Mononuclear cell (primary cell): ENCODE results near the gene F12. TPM values are rescaled to one million over a fixed set of nuclear protein-coding genes. Genes with fewer than 3 reads are reported as not detected.

Experiments
- H3K27me3 ChIP-seq: 2 replicates; pipeline ENCODE4 v1.6.0; 2011; ENCODE audit warnings: low read length, control low read depth; ENCODE audit not compliant: insufficient read depth
- H3K4me1 ChIP-seq: 2 replicates; pipeline ENCODE4 v1.5.1; 2011; ENCODE audit warnings: mild to moderate bottlenecking, low read length, control low read depth; ENCODE audit not compliant: insufficient read depth
- H3K4me3 ChIP-seq: 2 replicates; pipeline ENCODE4 v1.5.1; 2011; ENCODE audit warnings: mild to moderate bottlenecking, low read length, moderate library complexity
- H3K9me3 ChIP-seq: 2 replicates; pipeline ENCODE4 v1.5.1; 2011; ENCODE audit warnings: low read depth, mild to moderate bottlenecking, control low read depth, low read length
- total RNA-seq: library from RNA; depleted of rRNA; stranded (reverse); fragments of >200 nt; gene quantifications from one replicate; pipeline ENCODE4 v1.2.3, GENCODE V29; 2012

Gene F12
- total RNA-seq, 1 donor = 0.52 TPM

- no peaks in the 10 kb centered on the region for H3K27me3 ChIP-seq
- no peak overlapping the region for H3K4me3 ChIP-seq
- no peaks in the 10 kb centered on the region for H3K9me3 ChIP-seq
- H3K4me1 ChIP-seq = peaks cover 37% of the 10 kb centered on the region
Observed at GRCh38 chr5:177393990-177394389, 15.4 kb downstream of the F12 start.

- Histone ChIP-seq H3K9me3 (no peaks in the 10 kb centered on the region), H3K27me3 (no peaks in the 10 kb centered on the region), H3K4me3 (no peak overlapping the region), H3K4me1 (peaks cover 44% of the 10 kb centered on the region)
Observed at GRCh38 chr5:177393206-177393765, 16.1 kb downstream of the F12 start.

- Histone ChIP-seq H3K27me3 (no peaks in the 10 kb centered on the region), H3K4me1 (peaks cover 48% of the 10 kb centered on the region)
Observed at GRCh38 chr5:177392765-177393164, 16.6 kb downstream of the F12 start.

GRCh38 chr5:177390363-177391300 lies 18.7 kb downstream of the F12 start:
- Histone ChIP-seq H3K27me3 (no peaks in the 10 kb centered on the region), H3K9me3 (no peaks in the 10 kb centered on the region), H3K4me3 (no peak overlapping the region), H3K4me1 (peaks cover 50% of the 10 kb centered on the region)

More at GRCh38 chr5:177392765-177393164, 16.6 kb downstream of the F12 start:
- Histone ChIP-seq H3K9me3 (no peaks in the 10 kb centered on the region), H3K4me3 (no peak overlapping the region)

GRCh38 chr5:177389241-177390169 lies 19.9 kb downstream of the F12 start:
- Histone ChIP-seq H3K4me3 (no peak overlapping the region), H3K4me1 (peaks cover 57% of the 10 kb centered on the region)

GRCh38 chr5:177388521-177389052 lies 20.8 kb downstream of the F12 start:
- no peaks in the 10 kb centered on the region for H3K27me3 ChIP-seq
- no peaks in the 10 kb centered on the region for H3K9me3 ChIP-seq
- peaks cover 51% of the 10 kb centered on the region for H3K4me1 ChIP-seq
- H3K4me3 ChIP-seq = no peak overlapping the region

More at GRCh38 chr5:177389241-177390169, 19.9 kb downstream of the F12 start:
- H3K27me3 ChIP-seq = no peaks in the 10 kb centered on the region
- H3K9me3 ChIP-seq = no peaks in the 10 kb centered on the region

GRCh38 chr5:177387405-177387804 lies 22.0 kb downstream of the F12 start:
- H3K4me3 ChIP-seq = no peak overlapping the region
- H3K4me1 ChIP-seq = peaks cover 40% of the 10 kb centered on the region
- H3K27me3 ChIP-seq = no peaks in the 10 kb centered on the region
- H3K9me3 ChIP-seq = no peaks in the 10 kb centered on the region

- H3K4me1 ChIP-seq = peaks cover 40% of the 10 kb centered on the region
- H3K9me3 ChIP-seq = no peaks in the 10 kb centered on the region
- H3K4me3 ChIP-seq = no peak overlapping the region
- no peaks in the 10 kb centered on the region for H3K27me3 ChIP-seq
Observed at GRCh38 chr5:177386542-177386941, 22.8 kb downstream of the F12 start.

- H3K27me3 ChIP-seq = no peaks in the 10 kb centered on the region
- no peaks in the 10 kb centered on the region for H3K9me3 ChIP-seq
- H3K4me3 ChIP-seq = no peak overlapping the region
- H3K4me1 ChIP-seq = peaks cover 38% of the 10 kb centered on the region
Observed at GRCh38 chr5:177385720-177386119, 23.6 kb downstream of the F12 start.

GRCh38 chr5:177384134-177384533 lies 25.2 kb downstream of the F12 start, which contains the start of gene SLC34A1:
Gene SLC34A1, plus strand, starts transcription at chr5:177384434. Its CDS starts 1,308 bp downstream, at chr5:177385742.
- no peaks in the 10 kb centered on the region for H3K27me3 ChIP-seq
- H3K4me1 ChIP-seq = peaks cover 22% of the 10 kb centered on the region
- H3K4me3 ChIP-seq = no peak within 1 kb of the TSS
- no peaks in the 10 kb centered on the region for H3K9me3 ChIP-seq

- Histone ChIP-seq H3K27me3 (no peaks in the 10 kb centered on the region), H3K4me3 (no peak overlapping the region), H3K9me3 (no peaks in the 10 kb centered on the region), H3K4me1 (peaks cover 12% of the 10 kb centered on the region)
Observed at GRCh38 chr5:177383181-177383580, 26.2 kb downstream of the F12 start.

GRCh38 chr5:177382423-177383029 lies 26.8 kb downstream of the F12 start:
- Histone ChIP-seq H3K4me1 (peaks cover 9% of the 10 kb centered on the region), H3K9me3 (no peaks in the 10 kb centered on the region), H3K4me3 (no peak overlapping the region), H3K27me3 (no peaks in the 10 kb centered on the region)

- Histone ChIP-seq H3K4me1 (peaks cover 8% of the 10 kb centered on the region), H3K4me3 (no peak overlapping the region), H3K27me3 (no peaks in the 10 kb centered on the region), H3K9me3 (no peaks in the 10 kb centered on the region)
Observed at GRCh38 chr5:177380805-177381126, 28.6 kb downstream of the F12 start.
